ENCODE results near the gene UBAC2.
A peak's percentile ranks its signal among the peaks of the same experiment; 100 is the strongest.

UBAC2 gene

DNA sequence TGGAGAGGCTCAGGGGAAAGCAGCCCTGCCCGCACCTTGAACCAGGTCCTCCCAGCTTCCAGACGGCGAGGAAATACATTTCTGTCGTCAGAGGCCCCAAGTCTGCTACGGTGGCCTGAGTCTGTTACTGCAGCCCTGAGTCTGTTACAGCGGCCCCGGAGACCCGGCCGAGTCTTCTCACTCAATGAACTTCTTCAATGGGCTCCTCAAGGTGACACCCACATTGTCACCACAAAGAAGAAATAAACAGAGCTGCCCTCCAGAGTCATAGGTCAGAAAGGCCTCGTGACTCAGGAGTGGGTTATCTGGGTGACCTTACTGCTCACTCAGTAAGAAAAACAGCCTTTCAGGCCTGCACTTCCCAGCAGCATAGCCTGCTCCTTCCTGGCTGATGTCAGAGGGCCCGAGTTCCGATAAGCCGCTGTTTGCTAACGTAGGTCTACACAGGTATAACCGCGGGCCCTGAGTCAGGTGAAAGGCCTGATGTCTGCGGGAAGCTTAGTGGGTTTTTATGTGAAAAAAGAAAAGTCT, 233.7 kb downstream of the UBAC2 start:
- TF ChIP-seq, protein P1, sequence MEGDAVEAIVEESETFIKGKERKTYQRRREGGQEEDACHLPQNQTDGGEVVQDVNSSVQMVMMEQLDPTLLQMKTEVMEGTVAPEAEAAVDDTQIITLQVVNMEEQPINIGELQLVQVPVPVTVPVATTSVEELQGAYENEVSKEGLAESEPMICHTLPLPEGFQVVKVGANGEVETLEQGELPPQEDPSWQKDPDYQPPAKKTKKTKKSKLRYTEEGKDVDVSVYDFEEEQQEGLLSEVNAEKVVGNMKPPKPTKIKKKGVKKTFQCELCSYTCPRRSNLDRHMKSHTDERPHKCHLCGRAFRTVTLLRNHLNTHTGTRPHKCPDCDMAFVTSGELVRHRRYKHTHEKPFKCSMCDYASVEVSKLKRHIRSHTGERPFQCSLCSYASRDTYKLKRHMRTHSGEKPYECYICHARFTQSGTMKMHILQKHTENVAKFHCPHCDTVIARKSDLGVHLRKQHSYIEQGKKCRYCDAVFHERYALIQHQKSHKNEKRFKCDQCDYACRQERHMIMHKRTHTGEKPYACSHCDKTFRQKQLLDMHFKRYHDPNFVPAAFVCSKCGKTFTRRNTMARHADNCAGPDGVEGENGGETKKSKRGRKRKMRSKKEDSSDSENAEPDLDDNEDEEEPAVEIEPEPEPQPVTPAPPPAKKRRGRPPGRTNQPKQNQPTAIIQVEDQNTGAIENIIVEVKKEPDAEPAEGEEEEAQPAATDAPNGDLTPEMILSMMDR (IDR thresholded peaks at IDR 0.05; ENCODE audit: low read length) = 0 out of 2 replicates have a peak, but pooled peaks have one; percentile 10
- no peak for TF ChIP-seq EZH2 (IDR thresholded peaks at IDR 0.05; ENCODE audit: borderline replicate concordance, low read length)
- Histone ChIP-seq H3K36me3 (ENCODE audit: insufficient read depth, low read length) (no peaks in the 10 kb centered on the region; the same call in 1 of the 2 replicates), H3K27ac (ENCODE audit: low read depth, low read length, poor library complexity, severe bottlenecking) (no peak overlapping the region), H3K4me3 (ENCODE audit: low read depth, low read length, poor library complexity, severe bottlenecking) (no peak overlapping the region), H3K9me3 (ENCODE audit: low read length) (0 out of 2 replicates have a peak, but pooled peaks cover 2% of the 10 kb centered on the region), H4K20me1 (ENCODE audit: insufficient read depth, low read length) (no peaks in the 10 kb centered on the region), H3K27me3 (ENCODE audit: insufficient read depth, low read length) (peaks cover 24% of the 10 kb centered on the region), H2AFZ (ENCODE audit: low read length) (no peak overlapping the region), H3K4me1 (ENCODE audit: insufficient read depth, low read length, severe bottlenecking) (peaks cover 28% of the 10 kb centered on the region), H3K4me2 (ENCODE audit: low read length) (no peak overlapping the region; the same call in 1 of the 2 replicates), H3K9ac (ENCODE audit: low read length) (no peak overlapping the region), H3F3A (ENCODE audit: insufficient read depth, low read length) (no peaks in the 10 kb centered on the region), H3K9me2 (ENCODE audit: low read depth, low read length) (no peaks in the 10 kb centered on the region), H3K79me2 (ENCODE audit: insufficient read depth, low read length) (no peaks in the 10 kb centered on the region)

DNA sequence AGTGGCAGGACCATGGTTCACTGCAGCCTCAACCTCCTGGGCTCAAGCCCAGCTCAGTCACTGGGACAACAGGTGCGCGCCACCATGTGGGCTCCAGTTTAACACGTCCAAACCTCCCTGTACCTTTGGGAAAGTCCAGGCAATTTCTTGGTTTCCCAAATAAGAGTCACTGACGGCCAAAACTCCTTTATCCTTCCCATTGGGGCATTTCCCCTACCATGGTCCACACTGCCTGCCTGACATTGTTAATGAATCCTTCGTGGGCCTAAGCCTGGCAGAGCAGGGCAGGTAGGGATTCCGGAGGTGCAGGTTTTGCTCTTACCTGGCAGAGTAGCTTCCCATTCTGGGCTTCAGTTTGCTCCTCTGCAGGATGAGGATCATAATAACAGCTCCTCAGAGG, 234.5 kb downstream of the UBAC2 start:
- H3K4me1 ChIP-seq (ENCODE audit: insufficient read depth, low read length, severe bottlenecking) = peaks cover 33% of the 10 kb centered on the region
- H3K9ac ChIP-seq (ENCODE audit: low read length) = no peak overlapping the region
- H3F3A ChIP-seq (ENCODE audit: insufficient read depth, low read length) = no peaks in the 10 kb centered on the region
- TF ChIP-seq, protein P1 (IDR thresholded peaks at IDR 0.05; ENCODE audit: low read length) = no peak
- no peak for TF ChIP-seq EZH2 (IDR thresholded peaks at IDR 0.05; ENCODE audit: borderline replicate concordance, low read length)
- no peaks in the 10 kb centered on the region for H3K9me2 ChIP-seq (ENCODE audit: low read depth, low read length)
- H3K9me3 ChIP-seq (ENCODE audit: low read length) = 0 out of 2 replicates have a peak, but pooled peaks cover 2% of the 10 kb centered on the region
- no peak overlapping the region for H3K4me3 ChIP-seq (ENCODE audit: low read depth, low read length, poor library complexity, severe bottlenecking)
- H3K4me2 ChIP-seq (ENCODE audit: low read length) = no peak overlapping the region
- no peak overlapping the region for H2AFZ ChIP-seq (ENCODE audit: low read length)
- no peak overlapping the region for H3K27ac ChIP-seq (ENCODE audit: low read depth, low read length, poor library complexity, severe bottlenecking)
- no peaks in the 10 kb centered on the region; the same call in 1 of the 2 replicates for H3K36me3 ChIP-seq (ENCODE audit: insufficient read depth, low read length)
- no peaks in the 10 kb centered on the region for H3K79me2 ChIP-seq (ENCODE audit: insufficient read depth, low read length)
- H3K27me3 ChIP-seq (ENCODE audit: insufficient read depth, low read length) = peaks cover 21% of the 10 kb centered on the region
- no peaks in the 10 kb centered on the region for H4K20me1 ChIP-seq (ENCODE audit: insufficient read depth, low read length)

DNA sequence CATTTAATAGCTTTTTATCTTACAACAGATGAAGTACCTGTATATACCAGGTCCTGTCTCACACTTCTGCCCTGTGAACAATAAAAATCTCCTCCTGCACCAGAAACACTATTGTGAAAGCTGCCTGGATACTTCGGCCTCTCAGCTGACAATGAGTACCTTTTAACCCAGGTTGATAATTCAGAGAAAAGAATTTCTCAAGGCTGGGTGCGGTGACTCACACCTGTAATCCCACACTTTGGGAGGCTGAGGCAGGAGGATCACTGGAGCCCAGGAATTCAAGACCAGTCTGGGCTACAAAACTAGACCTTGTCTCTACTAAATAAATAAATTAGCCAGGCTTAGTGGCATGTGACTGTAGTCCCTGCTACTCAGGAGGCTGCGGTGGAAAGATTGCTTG, 235.3 kb downstream of the UBAC2 start:
- no peak overlapping the region for H3K27ac ChIP-seq (ENCODE audit: low read depth, low read length, poor library complexity, severe bottlenecking)
- H2AFZ ChIP-seq (ENCODE audit: low read length) = no peak overlapping the region
- H3F3A ChIP-seq (ENCODE audit: insufficient read depth, low read length) = no peaks in the 10 kb centered on the region
- H4K20me1 ChIP-seq (ENCODE audit: insufficient read depth, low read length) = no peaks in the 10 kb centered on the region
- TF ChIP-seq, protein P1 (IDR thresholded peaks at IDR 0.05; ENCODE audit: low read length) = no peak
- TF ChIP-seq EZH2 (IDR thresholded peaks at IDR 0.05; ENCODE audit: borderline replicate concordance, low read length) = no peak
- no peak overlapping the region for H3K9ac ChIP-seq (ENCODE audit: low read length)
- H3K4me1 ChIP-seq (ENCODE audit: insufficient read depth, low read length, severe bottlenecking) = peaks cover 34% of the 10 kb centered on the region
- H3K4me2 ChIP-seq (ENCODE audit: low read length) = no peak overlapping the region
- no peak overlapping the region for H3K4me3 ChIP-seq (ENCODE audit: low read depth, low read length, poor library complexity, severe bottlenecking)
- no peaks in the 10 kb centered on the region for H3K79me2 ChIP-seq (ENCODE audit: insufficient read depth, low read length)
- no peaks in the 10 kb centered on the region for H3K9me3 ChIP-seq (ENCODE audit: low read length)
- H3K36me3 ChIP-seq (ENCODE audit: insufficient read depth, low read length) = no peaks in the 10 kb centered on the region; the same call in 1 of the 2 replicates
- H3K9me2 ChIP-seq (ENCODE audit: low read depth, low read length) = no peaks in the 10 kb centered on the region
- peaks cover 13% of the 10 kb centered on the region for H3K27me3 ChIP-seq (ENCODE audit: insufficient read depth, low read length)

All from OCI-LY1 (cell line).